NCI-H69 (cell line): ENCODE data around the gene ZNF705A.
"Not testable (repeated sequence)": the region's sequence is repeated elsewhere in the genome, so short reads cannot be mapped to it uniquely, and the experiment has no call there.

Source experiments
- DNase-seq: peaks from one replicate; lab custom pipeline; 2025; lab: John Stamatoyannopoulos, UW

The ZNF705A gene

DNA sequence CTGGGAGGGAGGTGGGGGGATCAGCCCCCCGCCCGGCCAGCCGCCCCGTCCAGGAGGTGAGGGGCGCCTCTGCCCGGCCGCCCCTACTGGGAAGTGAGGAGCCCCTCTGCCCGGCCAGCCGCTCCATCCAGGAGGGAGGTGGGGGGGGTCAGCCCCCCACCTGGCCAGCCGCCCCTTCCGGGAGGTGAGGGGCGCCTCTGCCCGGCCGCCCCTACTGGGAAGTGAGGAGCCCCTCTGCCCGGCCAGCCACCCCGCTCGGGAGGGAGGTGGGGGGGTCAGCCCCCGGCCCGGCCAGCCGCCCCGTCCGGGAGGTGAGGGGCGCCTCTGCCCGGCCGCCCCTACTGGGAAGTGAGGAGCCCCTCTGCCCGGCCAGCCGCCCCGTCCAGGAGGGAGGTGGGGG, 27.4 kb downstream of the ZNF705A start:
- DNase-seq = not testable (repeated sequence)

DNA sequence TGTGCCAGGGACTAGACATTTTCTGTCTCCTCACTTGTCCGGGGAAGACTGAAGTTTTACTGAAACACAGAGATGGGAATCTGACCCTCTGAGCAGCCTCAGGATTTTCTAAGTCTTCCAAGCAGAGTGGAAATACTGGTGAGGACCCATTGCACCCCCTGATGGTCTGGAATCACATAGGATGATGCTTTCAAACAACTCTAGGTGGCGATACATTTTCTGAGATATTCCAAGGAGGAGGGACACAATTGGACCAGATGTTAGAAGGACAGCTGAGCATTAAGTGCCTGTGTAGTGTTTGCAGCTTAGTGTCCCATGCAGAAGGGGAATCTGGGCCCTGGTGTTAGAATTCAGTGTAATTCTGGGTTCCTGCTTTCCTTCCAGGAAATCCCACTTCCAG, 31.3 kb downstream of the ZNF705A start:
- DNase-seq = not testable (repeated sequence)

DNA sequence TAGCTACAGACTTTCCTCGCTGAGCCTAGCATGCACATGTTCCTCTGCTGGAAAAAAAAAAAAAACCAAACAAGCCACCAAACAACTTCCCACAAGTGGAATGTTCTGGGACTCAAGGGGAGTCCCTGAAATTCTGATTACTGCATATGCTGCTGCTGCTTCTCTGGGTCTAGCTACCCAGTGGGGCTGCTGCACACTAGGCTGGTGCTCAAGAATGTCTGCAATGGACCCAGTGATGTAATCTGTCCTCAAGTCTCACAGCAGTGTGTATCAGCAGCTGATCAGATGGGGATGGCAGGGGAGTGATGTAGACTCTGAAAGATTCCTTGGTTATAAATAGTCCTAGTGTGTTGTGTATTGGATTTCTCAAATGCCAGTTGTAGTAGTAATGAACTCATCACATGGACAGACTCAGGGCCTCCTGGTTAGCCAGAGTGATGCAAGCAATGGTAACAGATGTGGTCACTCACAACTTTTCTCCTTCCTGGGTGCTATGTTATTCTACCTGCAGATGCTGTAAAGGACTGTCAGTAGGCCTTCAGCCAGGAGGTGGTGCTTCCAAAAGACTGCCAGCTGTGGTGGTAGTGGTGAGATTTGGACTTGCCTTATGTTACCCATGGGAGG, 41.0 kb downstream of the ZNF705A start:
- not testable (repeated sequence) for DNase-seq

DNA sequence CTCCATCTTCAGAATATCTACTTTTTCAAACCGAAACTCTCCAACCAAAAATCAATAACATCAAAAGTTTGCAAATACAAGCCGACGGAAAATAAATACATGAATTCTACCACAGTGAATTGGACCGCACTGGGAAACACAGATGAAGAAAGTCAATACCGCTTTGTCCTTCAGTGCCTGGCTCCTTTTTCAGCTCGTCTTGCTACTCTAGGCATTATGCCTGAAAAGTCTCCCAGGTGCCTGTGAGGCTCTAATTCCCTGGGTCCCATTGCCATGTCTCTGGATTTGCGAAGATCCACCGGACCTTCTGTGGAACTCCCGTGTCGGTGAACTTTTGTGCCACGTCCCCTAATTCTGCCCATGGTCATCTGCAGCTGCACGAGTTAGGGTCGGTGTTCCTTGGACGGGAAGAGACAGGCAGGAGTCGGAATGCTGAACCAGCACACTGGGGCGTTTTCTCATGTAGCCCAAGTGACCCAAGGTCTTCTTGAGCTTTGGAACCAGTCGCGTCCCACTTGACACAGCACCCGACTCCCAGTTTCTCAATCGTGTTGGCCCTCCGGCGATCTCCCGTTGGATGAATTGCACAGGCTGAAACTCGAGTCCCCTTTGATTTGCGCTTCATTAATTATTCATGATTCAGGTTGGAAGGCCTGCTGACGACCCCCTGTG, 62.0 kb downstream of the ZNF705A start:
- peak; percentile 2 for DNase-seq

DNA sequence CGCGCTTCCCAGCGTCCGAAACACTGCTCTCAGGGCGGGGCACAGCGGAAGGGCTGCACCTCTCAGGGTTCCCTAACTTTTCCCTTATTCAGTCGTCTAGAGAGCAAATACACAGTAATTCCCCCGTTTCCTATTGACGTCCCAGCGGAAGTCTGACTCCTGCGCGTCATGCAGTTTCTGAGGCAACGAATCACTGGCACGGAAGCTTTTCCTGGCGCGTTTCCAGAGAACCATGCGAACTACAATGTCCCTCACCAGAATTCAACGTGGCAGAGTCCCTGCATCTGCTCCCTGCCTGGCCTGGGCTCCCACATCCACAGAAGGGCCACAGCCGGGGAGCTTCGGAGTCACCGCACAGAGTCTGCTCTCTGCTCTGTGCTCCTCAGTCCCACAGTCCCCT, 64.6 kb downstream of the ZNF705A start:
- DNase-seq = peak; percentile 23

DNA sequence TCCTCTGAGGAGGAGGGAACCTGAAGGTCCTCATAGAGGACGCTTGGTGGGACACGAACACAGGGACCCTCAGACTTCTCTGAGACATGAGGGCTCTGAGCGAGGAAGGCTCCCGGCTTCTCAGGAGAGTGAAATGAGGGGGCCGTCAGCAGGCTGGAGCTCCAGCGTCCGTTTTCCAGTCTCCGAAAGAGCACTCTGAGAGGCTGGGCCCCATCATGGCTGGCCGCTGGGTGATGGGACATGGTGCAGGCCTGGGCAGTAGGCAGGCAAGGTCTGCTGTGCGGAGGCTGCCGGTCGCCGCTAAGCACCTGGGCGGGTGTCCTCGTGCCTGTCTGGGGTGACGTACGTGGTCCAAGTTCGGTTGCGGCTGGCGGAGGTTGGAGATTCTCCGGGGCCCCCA, 65.0 kb downstream of the ZNF705A start:
- DNase-seq = not testable (repeated sequence)

DNA sequence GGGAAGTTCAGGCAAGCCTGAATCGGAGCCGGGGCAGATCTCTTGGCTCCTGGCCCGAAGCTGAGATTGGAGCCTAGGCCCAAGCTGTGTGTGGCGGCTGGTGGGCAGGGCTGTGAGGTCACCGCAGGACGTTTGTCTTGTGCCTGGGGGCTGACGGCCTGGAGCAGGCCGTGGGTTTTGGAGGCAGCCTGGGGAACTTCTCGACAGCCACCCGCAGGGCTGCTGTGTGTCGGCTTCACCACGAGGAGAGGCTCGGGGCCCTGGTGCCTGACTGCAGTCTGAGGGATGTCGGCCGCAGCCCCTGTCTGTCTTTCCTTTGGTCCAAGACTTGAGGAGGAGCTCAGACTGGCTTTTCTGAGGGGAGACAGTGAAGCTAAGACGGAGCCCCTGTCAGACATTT, 65.5 kb downstream of the ZNF705A start:
- not testable (repeated sequence) for DNase-seq

DNA sequence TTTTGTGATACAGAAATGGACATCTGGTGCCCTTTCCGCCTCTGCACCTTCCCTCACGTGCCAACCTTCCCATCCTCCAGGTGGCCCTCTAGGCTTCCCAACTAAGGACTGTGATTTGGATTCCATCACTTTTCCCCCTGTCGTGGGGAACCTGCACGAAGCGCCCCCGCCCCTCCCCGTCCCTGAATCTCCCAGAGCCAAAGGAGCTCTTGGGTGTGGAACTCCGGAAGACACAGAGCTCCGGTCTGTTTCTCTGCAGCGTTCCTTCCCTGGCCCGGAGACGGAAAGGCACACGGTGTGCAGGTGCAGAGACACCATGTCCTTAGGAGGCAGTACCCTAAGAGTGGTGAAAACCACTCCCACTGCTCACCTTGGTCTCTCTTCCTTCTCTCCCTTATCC, 66.8 kb downstream of the ZNF705A start:
- not testable (repeated sequence) for DNase-seq

DNA sequence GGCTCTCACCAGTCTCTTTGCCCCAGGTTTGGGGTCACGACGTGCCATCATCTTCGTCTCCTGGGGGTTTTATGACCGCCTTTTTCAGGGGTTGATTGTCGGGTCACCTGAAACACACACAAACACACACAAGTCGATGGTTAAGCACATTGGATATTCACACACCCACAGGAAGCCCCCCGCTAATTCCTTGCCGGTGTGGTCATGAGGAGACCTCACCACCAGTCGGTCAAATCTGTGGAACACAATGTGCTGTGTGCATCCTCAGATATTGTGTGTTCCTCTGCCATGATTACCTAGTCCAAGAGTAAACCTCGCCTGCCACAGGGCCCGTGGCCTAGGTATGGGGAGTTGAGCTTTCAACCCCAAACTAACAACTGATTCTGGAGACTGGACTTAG, 68.0 kb downstream of the ZNF705A start:
- DNase-seq = not testable (repeated sequence)

DNA sequence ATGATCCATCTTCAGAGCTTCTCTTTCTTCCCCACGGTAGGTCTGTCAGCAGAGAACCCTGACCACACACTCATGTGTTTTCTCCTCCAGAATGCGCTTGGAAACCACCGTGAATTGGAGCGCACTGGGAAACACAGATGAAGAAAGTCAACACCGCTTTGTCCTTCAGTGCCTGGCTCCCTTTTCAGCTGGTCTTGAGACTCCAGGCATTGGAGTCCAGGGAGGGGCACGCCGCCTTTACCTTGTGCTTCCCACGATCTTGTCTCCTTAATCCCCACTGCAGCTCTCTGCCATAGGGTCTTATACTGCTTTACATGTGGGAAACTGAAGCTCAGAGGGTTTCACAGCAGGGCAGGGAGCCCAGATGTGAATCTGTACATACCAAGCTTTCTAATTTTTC, 69.5 kb downstream of the ZNF705A start:
- DNase-seq = peak; percentile 3

DNA sequence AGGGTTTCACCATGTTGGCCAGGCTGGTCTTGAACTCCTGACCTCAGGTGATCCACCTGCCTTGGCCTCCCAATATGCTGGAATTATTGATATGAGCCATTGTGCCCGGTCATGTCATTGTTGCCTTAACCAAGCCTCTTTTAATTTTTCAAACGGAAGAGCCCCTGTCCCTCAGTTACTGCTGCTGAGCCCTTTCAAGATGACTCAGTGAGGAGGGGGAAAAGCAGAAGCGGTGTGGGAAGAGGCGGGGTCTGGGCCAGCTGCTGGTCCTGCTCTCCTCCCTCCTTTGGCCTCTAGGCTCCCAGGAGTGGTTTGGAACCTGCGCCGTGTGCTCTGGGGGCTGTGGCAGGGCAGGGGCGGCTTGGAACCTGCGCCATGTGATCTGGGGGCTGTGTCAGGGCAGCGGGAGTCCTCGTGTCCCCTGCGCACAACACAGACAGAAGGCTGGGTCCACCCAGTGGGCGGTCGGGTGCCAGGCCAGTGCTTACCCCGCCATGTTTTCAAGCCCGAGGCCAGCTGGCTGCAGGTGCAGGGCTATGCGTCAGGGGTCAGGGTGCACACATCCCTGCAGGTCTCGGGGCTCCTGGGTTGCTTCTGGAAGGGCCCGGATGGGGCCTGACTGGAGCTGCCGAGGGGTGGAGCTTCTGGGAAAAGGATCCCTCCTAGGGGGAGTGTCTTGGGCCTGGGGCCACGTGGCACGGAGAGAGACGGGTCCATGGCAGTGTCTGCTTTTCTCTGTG, 70.3 kb downstream of the ZNF705A start, which contains the start of gene FAM90A1:
Gene FAM90A1 (minus strand): TSS at position 627 of the 740 bp plus-strand sequence. CDS start 2,786 bp downstream, outside the sequence.
- DNase-seq = not testable (repeated sequence)

DNA sequence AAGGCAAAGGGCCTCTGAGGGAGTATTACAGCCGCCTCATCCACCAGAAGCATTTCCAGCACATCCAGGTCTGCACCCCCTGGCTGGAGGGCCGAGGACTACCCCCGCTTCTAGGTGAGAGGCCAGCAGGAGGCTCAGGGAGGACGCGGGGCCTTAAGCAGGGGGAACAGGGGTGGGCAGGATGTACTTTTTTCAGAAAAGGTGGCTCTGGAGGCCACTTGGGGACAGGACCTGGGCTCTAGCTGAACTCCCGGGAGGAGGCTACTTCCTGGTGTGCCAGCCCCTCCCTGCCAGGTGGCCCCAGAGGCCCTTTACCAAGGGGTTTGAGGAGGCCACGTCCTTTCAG, 70.9 kb downstream of the ZNF705A start:
- DNase-seq = not testable (repeated sequence)

DNA sequence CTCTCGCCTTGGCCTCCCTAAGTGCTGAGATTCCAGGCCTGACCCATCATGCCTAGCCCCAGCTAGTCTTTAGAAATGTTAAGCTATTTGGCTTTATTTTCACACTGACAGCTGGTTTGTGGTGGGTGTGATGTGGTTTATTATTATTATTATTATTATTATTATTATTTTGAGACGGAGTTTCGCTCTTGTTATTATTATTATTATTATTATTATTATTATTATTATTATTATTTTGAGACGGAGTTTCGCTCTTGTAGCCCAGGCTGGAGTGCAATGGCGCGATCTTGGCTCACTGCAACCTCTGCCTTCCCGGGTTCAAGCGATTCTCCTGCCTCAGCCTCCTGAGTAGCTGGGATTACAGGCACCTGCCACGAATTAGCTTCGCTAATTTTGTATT, 71.8 kb downstream of the ZNF705A start:
- not testable (repeated sequence) for DNase-seq

DNA sequence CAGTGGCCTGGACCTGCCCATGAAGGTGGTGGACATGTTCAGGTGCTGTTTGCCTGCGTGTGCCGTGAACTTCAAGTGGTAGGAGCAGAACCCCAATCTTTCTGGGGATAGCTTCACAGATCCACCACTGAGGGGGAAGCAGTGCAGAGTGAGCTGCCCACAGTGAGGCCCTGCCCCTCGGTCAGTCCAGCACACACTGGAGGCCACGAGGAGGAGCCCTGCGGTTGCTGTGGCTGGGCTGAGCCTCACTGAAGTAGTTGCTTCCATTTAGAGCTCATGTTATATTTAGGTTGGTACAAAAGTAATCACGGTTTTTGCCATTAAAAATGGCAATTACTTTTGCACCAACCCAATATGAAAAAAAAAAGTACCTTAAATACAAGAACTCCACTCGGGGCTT, 72.7 kb downstream of the ZNF705A start:
- DNase-seq = not testable (repeated sequence)
